SK-N-SH (cell line): ENCODE measurements around the gene NUMB.

Experiments used
- CHD2 ChIP-seq: fragments of 150-350 bp; IDR thresholded peaks from 2 replicates; pipeline ENCODE4 v1.6.1; 2018; ENCODE audit warnings: low read length; ENCODE audit not compliant: partially characterized antibody
- EP300 ChIP-seq, 2 experiments: IDR thresholded peaks; 2 replicates each; pipeline versions ENCODE4 v1.4.0 to v1.6.1; 2012; ENCODE audit warnings: borderline replicate concordance in 1 of 2, low read depth in 1 of 2, low read length in 1 of 2
- EZH2phosphoT487 ChIP-seq: fragments of 200-600 bp; sonication (generic); IDR thresholded peaks from 2 replicates; pipeline ENCODE4 v1.6.1; 2017; ENCODE audit warnings: low read depth, mixed run types, mild to moderate bottlenecking, antibody characterized with exemption, moderate library complexity, borderline replicate concordance
- GABPA ChIP-seq: IDR thresholded peaks from 2 replicates; pipeline ENCODE4 v1.4.0; 2012; ENCODE audit warnings: low read depth, mild to moderate bottlenecking
- MXI1 ChIP-seq: IDR thresholded peaks from 2 replicates; pipeline ENCODE4 v1.6.1; 2012; ENCODE audit warnings: mild to moderate bottlenecking, low read depth, low read length, improper control_type of control experiment
- NRF1 ChIP-seq: IDR thresholded peaks from 2 replicates; pipeline ENCODE4 v1.6.1; 2012; ENCODE audit warnings: low read depth, mild to moderate bottlenecking, low read length
- POLR2AphosphoS5 ChIP-seq: IDR thresholded peaks from 2 replicates; pipeline ENCODE4 v1.6.1; 2012; ENCODE audit warnings: low read depth, low read length
- RAD21 ChIP-seq: IDR thresholded peaks from 2 replicates; pipeline ENCODE4 v1.6.1; 2012; ENCODE audit warnings: mild to moderate bottlenecking, low read length
- SIN3A ChIP-seq: IDR thresholded peaks from 2 replicates; pipeline ENCODE4 v1.6.1; 2012; ENCODE audit warnings: low read depth, mild to moderate bottlenecking, low read length, moderate library complexity, borderline replicate concordance
- TAF1 ChIP-seq: IDR thresholded peaks from 2 replicates; pipeline ENCODE4 v1.6.1; 2012; ENCODE audit warnings: low read depth, mild to moderate bottlenecking, low read length, moderate library complexity, borderline replicate concordance
- TF ChIP-seq, protein P1 (sequence below): fragments of 150-350 bp; IDR thresholded peaks from 2 replicates; pipeline ENCODE4 v1.6.1; 2017; ENCODE audit warnings: antibody characterized with exemption, low read length, low read depth, borderline replicate concordance
- TF ChIP-seq, protein P2 (sequence below): fragments of 200-600 bp; sonication (generic); IDR thresholded peaks from 2 replicates; pipeline ENCODE4 v1.6.1; 2017; ENCODE audit warnings: antibody characterized with exemption, mild to moderate bottlenecking, moderate library complexity
- TF ChIP-seq, protein P3 (sequence below): IDR thresholded peaks from 2 replicates; pipeline ENCODE4 v1.4.0; 2012; ENCODE audit warnings: low read depth
- TF ChIP-seq, protein P4 (sequence below): IDR thresholded peaks from 2 replicates; pipeline ENCODE4; 2012

DNA sequence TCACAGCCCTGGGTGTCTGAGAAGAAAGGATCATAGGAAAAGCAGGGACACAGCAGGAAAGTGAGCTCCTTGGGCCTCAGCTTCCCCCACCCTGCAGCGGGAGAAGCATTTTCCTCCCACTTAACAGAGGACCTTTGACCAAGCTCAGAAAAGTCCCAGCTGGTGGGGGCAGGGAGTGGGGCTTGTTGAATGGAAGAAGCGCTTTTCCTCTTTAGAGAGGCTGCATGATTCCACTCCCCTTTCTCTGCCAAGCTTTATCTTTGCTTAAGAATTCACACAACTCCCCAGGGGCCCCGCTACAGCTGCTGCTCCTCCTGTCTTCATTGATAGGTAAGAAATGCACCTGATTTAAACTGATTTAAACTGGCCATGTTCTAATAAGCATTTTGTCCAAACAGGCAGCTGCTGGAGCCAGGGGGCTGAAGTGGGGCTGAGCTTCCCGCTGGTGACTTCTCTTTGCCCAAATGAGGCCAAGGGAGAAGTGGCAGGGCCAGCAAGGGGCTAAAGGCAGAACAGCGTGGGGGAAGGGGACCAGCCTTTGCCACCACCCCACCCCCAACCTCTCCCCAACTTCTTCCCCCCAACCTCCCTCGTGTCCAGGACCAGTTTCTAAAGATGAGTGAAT lies 222.7 kb downstream of the NUMB start:
- TF ChIP-seq RAD21 = no peak
- TF ChIP-seq, protein P1, sequence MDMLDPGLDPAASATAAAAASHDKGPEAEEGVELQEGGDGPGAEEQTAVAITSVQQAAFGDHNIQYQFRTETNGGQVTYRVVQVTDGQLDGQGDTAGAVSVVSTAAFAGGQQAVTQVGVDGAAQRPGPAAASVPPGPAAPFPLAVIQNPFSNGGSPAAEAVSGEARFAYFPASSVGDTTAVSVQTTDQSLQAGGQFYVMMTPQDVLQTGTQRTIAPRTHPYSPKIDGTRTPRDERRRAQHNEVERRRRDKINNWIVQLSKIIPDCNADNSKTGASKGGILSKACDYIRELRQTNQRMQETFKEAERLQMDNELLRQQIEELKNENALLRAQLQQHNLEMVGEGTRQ = no peak
- TF ChIP-seq, protein P2, sequence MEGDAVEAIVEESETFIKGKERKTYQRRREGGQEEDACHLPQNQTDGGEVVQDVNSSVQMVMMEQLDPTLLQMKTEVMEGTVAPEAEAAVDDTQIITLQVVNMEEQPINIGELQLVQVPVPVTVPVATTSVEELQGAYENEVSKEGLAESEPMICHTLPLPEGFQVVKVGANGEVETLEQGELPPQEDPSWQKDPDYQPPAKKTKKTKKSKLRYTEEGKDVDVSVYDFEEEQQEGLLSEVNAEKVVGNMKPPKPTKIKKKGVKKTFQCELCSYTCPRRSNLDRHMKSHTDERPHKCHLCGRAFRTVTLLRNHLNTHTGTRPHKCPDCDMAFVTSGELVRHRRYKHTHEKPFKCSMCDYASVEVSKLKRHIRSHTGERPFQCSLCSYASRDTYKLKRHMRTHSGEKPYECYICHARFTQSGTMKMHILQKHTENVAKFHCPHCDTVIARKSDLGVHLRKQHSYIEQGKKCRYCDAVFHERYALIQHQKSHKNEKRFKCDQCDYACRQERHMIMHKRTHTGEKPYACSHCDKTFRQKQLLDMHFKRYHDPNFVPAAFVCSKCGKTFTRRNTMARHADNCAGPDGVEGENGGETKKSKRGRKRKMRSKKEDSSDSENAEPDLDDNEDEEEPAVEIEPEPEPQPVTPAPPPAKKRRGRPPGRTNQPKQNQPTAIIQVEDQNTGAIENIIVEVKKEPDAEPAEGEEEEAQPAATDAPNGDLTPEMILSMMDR = no peak
- TF ChIP-seq NRF1 = no peak
- TF ChIP-seq, protein P3, sequence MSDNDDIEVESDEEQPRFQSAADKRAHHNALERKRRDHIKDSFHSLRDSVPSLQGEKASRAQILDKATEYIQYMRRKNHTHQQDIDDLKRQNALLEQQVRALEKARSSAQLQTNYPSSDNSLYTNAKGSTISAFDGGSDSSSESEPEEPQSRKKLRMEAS = no peak
- no peak for TF ChIP-seq POLR2AphosphoS5
- no peak for TF ChIP-seq CHD2
- no peak for TF ChIP-seq SIN3A
- TF ChIP-seq GABPA = no peak
- no peak for TF ChIP-seq EZH2phosphoT487
- TF ChIP-seq EP300 (IDR thresholded peaks at IDR 0.05; ENCODE audit: borderline replicate concordance in 1 of 2, low read depth in 1 of 2, low read length in 1 of 2) = no peak
- TF ChIP-seq, protein P4, sequence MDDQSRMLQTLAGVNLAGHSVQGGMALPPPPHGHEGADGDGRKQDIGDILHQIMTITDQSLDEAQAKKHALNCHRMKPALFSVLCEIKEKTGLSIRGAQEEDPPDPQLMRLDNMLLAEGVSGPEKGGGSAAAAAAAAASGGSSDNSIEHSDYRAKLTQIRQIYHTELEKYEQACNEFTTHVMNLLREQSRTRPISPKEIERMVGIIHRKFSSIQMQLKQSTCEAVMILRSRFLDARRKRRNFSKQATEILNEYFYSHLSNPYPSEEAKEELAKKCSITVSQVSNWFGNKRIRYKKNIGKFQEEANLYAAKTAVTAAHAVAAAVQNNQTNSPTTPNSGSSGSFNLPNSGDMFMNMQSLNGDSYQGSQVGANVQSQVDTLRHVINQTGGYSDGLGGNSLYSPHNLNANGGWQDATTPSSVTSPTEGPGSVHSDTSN = no peak
- TF ChIP-seq TAF1 = no peak
- TF ChIP-seq MXI1 = no peak
